Astrocyte (in vitro differentiated cells and primary cell): ENCODE results near the gene TRPM3. TPM values are rescaled to one million over a fixed set of nuclear protein-coding genes. Genes with fewer than 3 reads are reported as not detected.

ENCODE experiments used
- DNase-seq: peaks from one replicate; pipeline ENCODE4 v3.0.0-alpha.2; 2010; ENCODE audit warnings: low read depth
- FAIRE-seq: peaks from 2 replicates; lab custom pipeline; 2011; peaks lifted over from hg19 to GRCh38; lab: Jason Lieb, UNC
- H2AFZ ChIP-seq: 2 replicates; pipeline ENCODE4 v1.6.0; 2012; ENCODE audit warnings: low read depth, low read length, inconsistent platforms
- H3K27ac ChIP-seq: 2 replicates; pipeline ENCODE4 v1.5.1; 2011; ENCODE audit warnings: low read depth, low read length, inconsistent platforms
- H3K27me3 ChIP-seq: 2 replicates; pipeline ENCODE4 v1.6.0; 2011; ENCODE audit warnings: low read length, inconsistent platforms; ENCODE audit not compliant: insufficient read depth
- H3K36me3 ChIP-seq: 2 replicates; pipeline ENCODE4 v1.5.1; 2011; ENCODE audit warnings: low read length, inconsistent platforms; ENCODE audit not compliant: insufficient read depth
- H3K4me1 ChIP-seq: 2 replicates; pipeline ENCODE4 v1.5.1; 2011; ENCODE audit warnings: low read length, inconsistent platforms; ENCODE audit not compliant: insufficient read depth
- H3K4me2 ChIP-seq: 2 replicates; pipeline ENCODE4 v1.6.0; 2012; ENCODE audit warnings: low read length, inconsistent platforms
- H3K4me3 ChIP-seq: 2 replicates; pipeline ENCODE4 v1.5.1; 2011; ENCODE audit warnings: low read depth, mild to moderate bottlenecking, low read length, inconsistent platforms; ENCODE audit not compliant: insufficient read depth
- H3K79me2 ChIP-seq: 2 replicates; pipeline ENCODE4 v1.6.0; 2012; ENCODE audit warnings: mild to moderate bottlenecking, low read length, inconsistent platforms; ENCODE audit not compliant: insufficient read depth
- H3K9ac ChIP-seq: 2 replicates; pipeline ENCODE4 v1.6.0; 2012; ENCODE audit warnings: mild to moderate bottlenecking, low read length, inconsistent platforms
- H3K9me3 ChIP-seq: 2 replicates; pipeline ENCODE4 v1.5.1; 2012; ENCODE audit warnings: low read depth, mild to moderate bottlenecking, low read length, inconsistent platforms; ENCODE audit not compliant: insufficient read depth
- H4K20me1 ChIP-seq: 2 replicates; pipeline ENCODE4 v1.6.0; 2012; ENCODE audit warnings: low read length, inconsistent platforms; ENCODE audit not compliant: insufficient read depth
- H3K27ac Mint-ChIP-seq: one replicate; pipeline ENCODE4 v1.8.0; 2021; ENCODE audit warnings: mild to moderate bottlenecking, mixed read lengths; ENCODE audit not compliant: unreplicated experiment
- H3K27me3 Mint-ChIP-seq: one replicate; pipeline ENCODE4 v1.8.0; 2021; ENCODE audit warnings: low read depth, mixed read lengths; ENCODE audit not compliant: unreplicated experiment
- H3K36me3 Mint-ChIP-seq: one replicate; pipeline ENCODE4 v1.8.0; 2021; ENCODE audit warnings: low read depth, mixed read lengths; ENCODE audit not compliant: unreplicated experiment
- H3K4me1 Mint-ChIP-seq: one replicate; pipeline ENCODE4 v1.8.0; 2021; ENCODE audit warnings: low read depth, mixed read lengths; ENCODE audit not compliant: unreplicated experiment
- H3K4me3 Mint-ChIP-seq: one replicate; pipeline ENCODE4 v1.8.0; 2021; ENCODE audit warnings: mild to moderate bottlenecking, moderate library complexity, mixed read lengths; ENCODE audit not compliant: unreplicated experiment
- H3K9me3 Mint-ChIP-seq: one replicate; pipeline ENCODE4 v1.8.0; 2021; ENCODE audit warnings: mild to moderate bottlenecking, mixed read lengths; ENCODE audit not compliant: unreplicated experiment
- EZH2 ChIP-seq: IDR thresholded peaks from 2 replicates; pipeline ENCODE4 v1.6.1; 2012; ENCODE audit warnings: mild to moderate bottlenecking, low read length, inconsistent platforms; ENCODE audit not compliant: insufficient read depth
- total RNA-seq: library from RNA; stranded (reverse); gene quantifications from 2 replicates; pipeline ENCODE4 v1.2.1, GENCODE V29; 2021
- TF ChIP-seq, protein P1 (sequence below): IDR thresholded peaks from 2 replicates; pipeline ENCODE4 v1.5.1; 2011; ENCODE audit warnings: low read depth, mild to moderate bottlenecking, inconsistent platforms, low read length, moderate library complexity; ENCODE audit not compliant: insufficient read depth

The TRPM3 gene
- total RNA-seq, 1 donor from 2014 or later = 0.14 TPM

- Histone ChIP-seq H2AFZ (peak overlapping the region; percentile 74), H3K27me3 (no peaks in the 10 kb centered on the region), H3K9ac (peak overlapping the region; percentile 74), H3K27ac (peak overlapping the region; percentile 86), H3K4me2 (peak overlapping the region; percentile 78), H3K9me3 (no peaks in the 10 kb centered on the region), H3K36me3 (no peaks in the 10 kb centered on the region), H4K20me1 (no peaks in the 10 kb centered on the region), H3K4me1 (peaks cover 19% of the 10 kb centered on the region), H3K79me2 (no peaks in the 10 kb centered on the region), H3K4me3 (peak overlapping the region; percentile 40)
- Mint-ChIP-seq H3K4me1 (peaks cover 17% of the 10 kb centered on the region), H3K4me3 (no peak overlapping the region), H3K9me3 (no peaks in the 10 kb centered on the region), H3K36me3 (no peaks in the 10 kb centered on the region), H3K27me3 (no peaks in the 10 kb centered on the region), H3K27ac (peak overlapping the region; percentile 87)
- DNase-seq (peak; percentile 87), FAIRE-seq (peak; percentile 32)
- TF ChIP-seq, protein P1, sequence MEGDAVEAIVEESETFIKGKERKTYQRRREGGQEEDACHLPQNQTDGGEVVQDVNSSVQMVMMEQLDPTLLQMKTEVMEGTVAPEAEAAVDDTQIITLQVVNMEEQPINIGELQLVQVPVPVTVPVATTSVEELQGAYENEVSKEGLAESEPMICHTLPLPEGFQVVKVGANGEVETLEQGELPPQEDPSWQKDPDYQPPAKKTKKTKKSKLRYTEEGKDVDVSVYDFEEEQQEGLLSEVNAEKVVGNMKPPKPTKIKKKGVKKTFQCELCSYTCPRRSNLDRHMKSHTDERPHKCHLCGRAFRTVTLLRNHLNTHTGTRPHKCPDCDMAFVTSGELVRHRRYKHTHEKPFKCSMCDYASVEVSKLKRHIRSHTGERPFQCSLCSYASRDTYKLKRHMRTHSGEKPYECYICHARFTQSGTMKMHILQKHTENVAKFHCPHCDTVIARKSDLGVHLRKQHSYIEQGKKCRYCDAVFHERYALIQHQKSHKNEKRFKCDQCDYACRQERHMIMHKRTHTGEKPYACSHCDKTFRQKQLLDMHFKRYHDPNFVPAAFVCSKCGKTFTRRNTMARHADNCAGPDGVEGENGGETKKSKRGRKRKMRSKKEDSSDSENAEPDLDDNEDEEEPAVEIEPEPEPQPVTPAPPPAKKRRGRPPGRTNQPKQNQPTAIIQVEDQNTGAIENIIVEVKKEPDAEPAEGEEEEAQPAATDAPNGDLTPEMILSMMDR = no peak
- no peak for TF ChIP-seq EZH2
Observed at GRCh38 chr9:70553707-70554673, 567.4 kb downstream of the TRPM3 start.

DNA sequence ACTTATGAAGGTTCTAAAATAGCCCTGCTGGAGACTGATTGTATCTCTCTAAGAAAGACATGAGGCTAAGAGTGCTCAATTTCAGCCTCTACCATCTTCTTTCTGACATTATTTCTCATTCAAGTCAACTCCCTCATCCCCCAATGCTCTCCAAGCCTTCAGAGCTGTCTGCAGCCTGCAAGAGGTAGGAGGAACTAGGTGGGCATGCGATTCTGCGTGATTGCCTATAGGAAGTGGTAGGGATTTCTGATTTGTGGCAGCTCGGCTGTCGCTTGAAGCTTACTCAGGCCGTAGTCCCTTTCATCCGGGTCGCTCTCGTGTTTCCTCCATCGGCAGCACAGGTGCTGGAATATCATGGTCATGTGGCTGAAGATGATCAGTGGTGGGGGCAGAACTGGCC, 568.9 kb downstream of the TRPM3 start:
- H3K9me3 Mint-ChIP-seq = no peaks in the 10 kb centered on the region
- peaks cover 19% of the 10 kb centered on the region for H3K4me1 ChIP-seq
- no peaks in the 10 kb centered on the region for H3K9me3 ChIP-seq
- no peaks in the 10 kb centered on the region for H3K79me2 ChIP-seq
- no peak overlapping the region for H3K27ac ChIP-seq
- no peaks in the 10 kb centered on the region for H4K20me1 ChIP-seq
- no peaks in the 10 kb centered on the region for H3K27me3 ChIP-seq
- no peak overlapping the region for H3K4me3 Mint-ChIP-seq
- no peak overlapping the region for H3K9ac ChIP-seq
- DNase-seq = no peak
- no peak for TF ChIP-seq EZH2
- TF ChIP-seq, protein P1 = no peak
- no peak for FAIRE-seq
- no peak overlapping the region for H3K27ac Mint-ChIP-seq
- H3K4me2 ChIP-seq = no peak overlapping the region
- no peaks in the 10 kb centered on the region for H3K27me3 Mint-ChIP-seq
- H3K36me3 Mint-ChIP-seq = no peaks in the 10 kb centered on the region
- no peaks in the 10 kb centered on the region for H3K36me3 ChIP-seq
- no peak overlapping the region for H3K4me3 ChIP-seq
- peaks cover 17% of the 10 kb centered on the region for H3K4me1 Mint-ChIP-seq
- H2AFZ ChIP-seq = no peak overlapping the region

DNA sequence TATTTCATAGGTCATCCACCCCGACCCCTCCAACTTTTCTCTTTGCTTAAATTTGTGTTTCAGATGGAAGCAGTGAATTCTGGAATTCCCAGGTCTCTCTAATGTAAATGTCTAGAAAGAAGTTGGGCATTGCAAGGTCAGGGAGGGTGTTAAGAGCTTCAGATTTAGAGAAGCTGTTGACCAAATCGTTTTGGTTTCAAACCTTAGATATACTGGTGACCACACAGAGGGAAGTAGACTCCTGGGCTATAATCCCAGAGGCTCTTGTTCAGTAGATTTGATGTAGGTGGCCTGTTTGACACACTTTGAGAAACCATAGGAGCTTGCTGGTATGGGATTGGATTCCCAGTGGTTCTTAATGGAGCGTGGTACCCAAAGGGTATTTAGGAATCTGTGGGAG, 569.6 kb downstream of the TRPM3 start:
- Histone ChIP-seq H3K4me2 (no peak overlapping the region), H3K4me3 (no peak overlapping the region), H2AFZ (no peak overlapping the region), H3K27ac (no peak overlapping the region), H3K79me2 (no peaks in the 10 kb centered on the region), H3K9me3 (no peaks in the 10 kb centered on the region), H3K36me3 (no peaks in the 10 kb centered on the region), H3K9ac (no peak overlapping the region), H3K4me1 (peaks cover 19% of the 10 kb centered on the region), H3K27me3 (no peaks in the 10 kb centered on the region), H4K20me1 (no peaks in the 10 kb centered on the region)
- no peaks in the 10 kb centered on the region for H3K9me3 Mint-ChIP-seq
- no peaks in the 10 kb centered on the region for H3K36me3 Mint-ChIP-seq
- FAIRE-seq (no peak), DNase-seq (no peak)
- no peak overlapping the region for H3K4me3 Mint-ChIP-seq
- H3K27ac Mint-ChIP-seq = no peak overlapping the region
- no peaks in the 10 kb centered on the region for H3K27me3 Mint-ChIP-seq
- TF ChIP-seq EZH2 = no peak
- TF ChIP-seq, protein P1 = no peak
- H3K4me1 Mint-ChIP-seq = peaks cover 17% of the 10 kb centered on the region
